HG03039 (cell line): Measurements from ENCODE around the gene NWD2.
"Not testable (repeated sequence)": the region's sequence is repeated elsewhere in the genome, so short reads cannot be mapped to it uniquely, and the experiment has no call there.

Experiments used
- ATAC-seq: cut with Tn5 transposase; IDR thresholded peaks from one replicate; pipeline ENCODE4 v1.9.1; 2021; ENCODE audit warnings: mild to moderate bottlenecking, moderate library complexity; ENCODE audit not compliant: unreplicated experiment

Gene NWD2

GRCh38 chr4:37244583-37245390 lies at the start of gene NWD2:
Gene NWD2, plus strand, starts transcription at chr4:37244743. Its CDS starts 325 bp downstream, at chr4:37245068.
- no peak for ATAC-seq

GRCh38 chr4:37197899-37198298 lies 46.6 kb upstream of the NWD2 start:
- ATAC-seq: no peak

GRCh38 chr4:37204740-37205139 lies 39.8 kb upstream of the NWD2 start:
- ATAC-seq: not testable (repeated sequence)

- ATAC-seq: no peak
Measured at GRCh38 chr4:37216209-37216608, 28.3 kb upstream of the NWD2 start.

GRCh38 chr4:37219242-37219641 lies 25.3 kb upstream of the NWD2 start:
- no peak for ATAC-seq

GRCh38 chr4:37219990-37220389 lies 24.6 kb upstream of the NWD2 start:
- no peak for ATAC-seq

- no peak for ATAC-seq
Measured at GRCh38 chr4:37220685-37221084, 23.9 kb upstream of the NWD2 start.

GRCh38 chr4:37223732-37224131 lies 20.8 kb upstream of the NWD2 start:
- no peak for ATAC-seq

- no peak for ATAC-seq
Measured at GRCh38 chr4:37224854-37225253, 19.7 kb upstream of the NWD2 start.

GRCh38 chr4:37225778-37226177 lies 18.8 kb upstream of the NWD2 start:
- no peak for ATAC-seq

GRCh38 chr4:37232315-37232714 lies 12.2 kb upstream of the NWD2 start:
- ATAC-seq: no peak

- ATAC-seq: peak; percentile 53
Measured at GRCh38 chr4:37236165-37236564, 8.4 kb upstream of the NWD2 start.

GRCh38 chr4:37241647-37242046 lies 2.9 kb upstream of the NWD2 start:
- ATAC-seq: peak; percentile 60

GRCh38 chr4:37243051-37243450 lies 1.5 kb upstream of the NWD2 start:
- ATAC-seq: no peak

- ATAC-seq: no peak
Measured at GRCh38 chr4:37243722-37244582, 591 bp upstream of the NWD2 start.

- no peak for ATAC-seq
Measured at GRCh38 chr4:37245391-37245954, 930 bp downstream of the NWD2 start.

GRCh38 chr4:37246891-37247290 lies 2.3 kb downstream of the NWD2 start:
- no peak for ATAC-seq

- ATAC-seq: no peak
Measured at GRCh38 chr4:37258221-37258620, 13.7 kb downstream of the NWD2 start.

GRCh38 chr4:37268319-37268718 lies 23.8 kb downstream of the NWD2 start:
- no peak for ATAC-seq

- ATAC-seq: no peak
Measured at GRCh38 chr4:37279121-37279520, 34.6 kb downstream of the NWD2 start.

- no peak for ATAC-seq
Measured at GRCh38 chr4:37279894-37280592, 35.5 kb downstream of the NWD2 start.
